Measurements from ENCODE around the gene MEFV.
"Not testable (repeated sequence)": the region's sequence is repeated elsewhere in the genome, so short reads cannot be mapped to it uniquely, and the experiment has no call there.

The MEFV gene, protein sequence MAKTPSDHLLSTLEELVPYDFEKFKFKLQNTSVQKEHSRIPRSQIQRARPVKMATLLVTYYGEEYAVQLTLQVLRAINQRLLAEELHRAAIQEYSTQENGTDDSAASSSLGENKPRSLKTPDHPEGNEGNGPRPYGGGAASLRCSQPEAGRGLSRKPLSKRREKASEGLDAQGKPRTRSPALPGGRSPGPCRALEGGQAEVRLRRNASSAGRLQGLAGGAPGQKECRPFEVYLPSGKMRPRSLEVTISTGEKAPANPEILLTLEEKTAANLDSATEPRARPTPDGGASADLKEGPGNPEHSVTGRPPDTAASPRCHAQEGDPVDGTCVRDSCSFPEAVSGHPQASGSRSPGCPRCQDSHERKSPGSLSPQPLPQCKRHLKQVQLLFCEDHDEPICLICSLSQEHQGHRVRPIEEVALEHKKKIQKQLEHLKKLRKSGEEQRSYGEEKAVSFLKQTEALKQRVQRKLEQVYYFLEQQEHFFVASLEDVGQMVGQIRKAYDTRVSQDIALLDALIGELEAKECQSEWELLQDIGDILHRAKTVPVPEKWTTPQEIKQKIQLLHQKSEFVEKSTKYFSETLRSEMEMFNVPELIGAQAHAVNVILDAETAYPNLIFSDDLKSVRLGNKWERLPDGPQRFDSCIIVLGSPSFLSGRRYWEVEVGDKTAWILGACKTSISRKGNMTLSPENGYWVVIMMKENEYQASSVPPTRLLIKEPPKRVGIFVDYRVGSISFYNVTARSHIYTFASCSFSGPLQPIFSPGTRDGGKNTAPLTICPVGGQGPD

DNA sequence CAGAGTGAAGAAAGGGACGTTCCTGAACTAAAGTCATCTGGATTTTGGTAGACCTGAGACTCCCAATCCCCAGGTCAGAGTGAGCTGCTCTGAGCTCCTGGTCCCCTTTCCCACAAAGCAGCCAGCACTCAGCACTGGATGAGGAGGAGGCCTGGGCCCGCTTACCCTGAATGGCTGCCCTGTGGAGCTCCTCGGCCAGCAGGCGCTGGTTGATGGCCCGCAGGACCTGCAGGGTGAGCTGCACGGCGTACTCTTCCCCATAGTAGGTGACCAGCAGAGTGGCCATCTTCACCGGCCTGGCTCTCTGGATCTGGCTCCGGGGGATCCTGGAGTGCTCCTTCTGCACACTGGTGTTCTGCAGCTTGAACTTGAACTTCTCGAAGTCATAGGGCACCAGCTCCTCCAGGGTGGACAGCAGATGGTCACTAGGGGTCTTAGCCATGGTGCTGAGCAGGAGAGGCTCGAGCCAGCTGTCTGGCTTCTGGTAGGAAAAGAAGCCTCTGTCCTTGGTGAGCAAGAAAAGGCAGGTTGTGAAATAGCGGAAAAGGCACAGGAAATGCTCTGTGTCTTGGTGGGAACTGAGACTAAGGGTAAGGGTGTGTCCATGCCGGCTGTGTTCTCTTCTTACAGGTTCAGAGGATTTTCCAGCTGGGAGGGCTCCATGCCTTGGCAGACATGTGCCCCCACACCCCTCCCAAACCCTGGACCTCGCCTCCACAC is at the start of gene MEFV:
Gene MEFV (minus strand): TSS at position 488 of the 720 bp plus-strand sequence. CDS start 46 bp downstream, at position 442.
- no peak for DNase-seq (ENCODE audit: low read depth)

DNA sequence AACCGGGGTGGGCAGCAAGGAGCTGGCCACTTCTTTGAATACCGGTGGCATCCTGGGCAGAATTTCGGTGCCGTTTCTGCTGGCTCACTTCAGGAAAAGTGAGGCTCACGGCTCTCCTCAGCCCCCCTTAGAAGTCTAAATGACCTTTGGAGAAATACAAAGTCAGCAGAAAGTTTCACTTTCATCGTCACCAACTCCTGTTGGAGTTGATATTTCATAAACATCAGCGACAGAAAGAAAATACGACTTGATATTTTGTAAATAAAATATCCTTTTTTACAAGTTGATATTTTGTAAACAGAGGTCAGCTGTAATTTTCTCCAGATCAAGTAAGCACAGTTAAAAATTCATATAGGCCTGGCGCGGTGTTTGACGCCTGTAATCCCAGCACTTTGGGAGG is 49.6 kb upstream of the MEFV start:
- no peak for DNase-seq (ENCODE audit: low read depth)

DNA sequence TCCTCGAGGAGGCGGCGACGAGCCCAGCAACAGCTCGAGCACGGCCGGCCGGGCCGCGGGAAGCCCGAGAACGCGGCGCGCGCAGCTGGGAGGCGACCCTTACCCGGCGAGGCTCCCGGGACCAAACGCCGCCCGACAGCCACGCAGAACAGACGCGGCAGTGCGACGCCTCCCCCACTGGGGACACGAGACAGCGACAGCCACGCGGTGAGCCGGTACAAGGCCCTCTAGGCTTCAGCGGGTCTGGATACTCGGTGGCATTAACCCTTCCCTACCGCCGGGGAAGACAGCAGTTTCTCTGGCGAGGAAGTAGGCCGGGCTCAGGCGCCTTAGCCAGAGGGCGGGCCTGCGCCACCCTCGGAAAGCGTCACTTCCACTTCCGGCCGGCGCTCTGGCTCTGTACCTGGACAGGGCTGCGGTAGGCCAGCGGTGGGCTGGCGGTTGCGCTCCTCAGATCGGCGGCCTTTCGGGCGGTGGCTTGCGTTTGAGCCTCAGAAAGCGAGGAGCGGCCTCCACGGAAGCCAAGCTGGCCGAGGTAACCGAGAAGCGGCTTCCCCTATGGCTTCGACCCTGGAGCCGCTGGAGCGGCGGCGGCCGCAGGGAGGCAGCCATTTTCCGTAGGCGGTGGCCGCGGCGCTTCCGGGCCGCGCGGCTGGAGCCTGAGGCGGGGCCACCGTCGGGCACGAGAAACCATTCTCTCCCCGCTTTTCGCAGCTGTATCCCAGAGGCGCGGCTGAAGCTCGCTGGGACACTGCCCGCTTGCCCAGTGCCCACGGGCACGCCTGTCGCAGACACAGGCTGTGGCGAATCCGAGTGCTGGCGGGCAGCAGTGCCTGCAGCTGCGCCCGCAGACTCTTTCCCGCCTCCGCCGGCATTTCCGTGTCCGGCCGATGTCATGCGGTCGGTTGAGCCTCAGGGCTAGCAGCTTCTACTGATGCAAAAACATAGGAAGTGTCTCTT is 49.0 kb upstream of the MEFV start, which contains the start of the genes TIGD7 and ZNF75A:
Gene TIGD7 (minus strand): TSS at position 322 of the 960 bp plus-strand sequence. CDS start 4,816 bp downstream, outside the sequence.
Gene ZNF75A (plus strand): TSS at position 389 of the 960 bp plus-strand sequence. CDS start 2,932 bp downstream, outside the sequence.
- peak; percentile 58 for DNase-seq (ENCODE audit: low read depth)

DNA sequence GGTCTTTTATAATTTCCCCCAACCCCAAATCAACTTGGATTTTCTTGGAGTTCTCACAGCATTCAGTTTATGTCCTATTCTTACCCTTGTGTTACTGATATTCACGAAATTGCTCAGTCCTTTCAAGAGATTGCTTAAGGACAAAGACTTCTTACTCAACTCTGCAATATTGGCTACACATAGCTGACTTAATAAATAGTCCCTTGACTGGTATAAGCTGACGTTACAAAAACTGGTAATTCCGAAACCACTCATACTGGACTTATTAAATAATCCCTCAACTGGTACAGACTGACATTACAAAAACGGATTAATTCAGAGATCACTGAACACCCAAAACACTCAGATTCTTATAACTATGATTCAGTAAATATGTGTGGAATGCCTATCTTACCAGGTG is 47.9 kb upstream of the MEFV start:
- DNase-seq (ENCODE audit: low read depth), result no peak

DNA sequence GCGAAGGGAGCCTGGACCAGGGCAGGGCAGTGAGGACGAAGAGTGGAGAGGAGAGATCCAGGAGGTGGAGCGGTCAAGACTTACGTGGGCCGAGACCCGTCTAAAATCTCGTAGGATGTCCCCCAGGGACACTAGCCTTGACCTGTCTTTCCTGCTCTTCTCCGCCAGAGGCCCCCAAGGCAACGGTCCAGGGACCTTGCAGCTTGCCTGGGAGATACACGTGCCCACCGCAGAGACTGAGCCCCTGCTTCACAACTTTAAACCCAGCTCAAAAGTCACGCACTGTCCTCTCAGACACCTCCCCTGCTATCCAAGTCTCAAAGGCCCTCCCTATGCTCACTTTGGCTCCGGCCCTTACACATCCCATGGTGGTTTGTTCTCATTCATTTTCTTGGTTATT is 39.4 kb upstream of the MEFV start:
- DNase-seq (ENCODE audit: low read depth), result no peak

DNA sequence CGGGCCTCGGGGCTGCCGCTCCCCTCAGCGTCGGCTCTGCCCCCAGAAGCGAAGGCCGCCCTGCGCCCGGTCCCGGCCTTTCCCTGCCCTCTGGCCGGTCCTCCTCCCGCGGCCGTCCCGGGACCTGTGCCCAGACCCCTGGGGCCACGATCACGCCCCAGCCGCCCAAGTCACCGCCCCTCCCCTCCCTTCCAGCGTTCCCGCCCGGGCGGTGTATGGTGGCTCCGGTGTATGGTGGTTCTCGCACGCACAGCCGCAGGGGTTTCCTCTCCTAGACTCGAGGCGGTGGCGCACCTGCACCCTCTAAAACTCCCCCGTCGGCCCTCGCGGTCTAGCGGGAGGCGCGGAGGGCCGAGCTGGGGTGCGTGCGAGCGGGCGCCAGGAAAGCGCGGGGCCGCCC is 38.8 kb upstream of the MEFV start:
- no peak for DNase-seq (ENCODE audit: low read depth)

DNA sequence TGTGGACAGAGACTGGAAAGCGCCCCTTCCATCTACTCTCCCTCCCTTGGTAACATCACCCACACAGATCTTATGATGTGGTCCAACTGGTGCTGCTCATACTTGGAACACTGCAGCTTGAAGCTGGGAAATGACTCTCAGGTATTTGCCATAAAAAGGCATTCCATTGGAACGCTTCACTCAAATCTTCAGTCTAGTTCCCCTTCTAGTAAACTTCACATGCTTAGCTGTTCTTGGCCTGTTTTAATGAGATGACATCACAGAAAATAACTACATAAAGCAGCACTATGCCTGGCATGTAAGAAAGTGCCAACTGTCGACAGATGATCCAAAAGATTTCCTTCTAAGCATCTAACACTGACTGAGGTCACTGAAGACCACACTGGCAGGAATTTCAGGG is 36.2 kb upstream of the MEFV start:
- no peak for DNase-seq (ENCODE audit: low read depth)

DNA sequence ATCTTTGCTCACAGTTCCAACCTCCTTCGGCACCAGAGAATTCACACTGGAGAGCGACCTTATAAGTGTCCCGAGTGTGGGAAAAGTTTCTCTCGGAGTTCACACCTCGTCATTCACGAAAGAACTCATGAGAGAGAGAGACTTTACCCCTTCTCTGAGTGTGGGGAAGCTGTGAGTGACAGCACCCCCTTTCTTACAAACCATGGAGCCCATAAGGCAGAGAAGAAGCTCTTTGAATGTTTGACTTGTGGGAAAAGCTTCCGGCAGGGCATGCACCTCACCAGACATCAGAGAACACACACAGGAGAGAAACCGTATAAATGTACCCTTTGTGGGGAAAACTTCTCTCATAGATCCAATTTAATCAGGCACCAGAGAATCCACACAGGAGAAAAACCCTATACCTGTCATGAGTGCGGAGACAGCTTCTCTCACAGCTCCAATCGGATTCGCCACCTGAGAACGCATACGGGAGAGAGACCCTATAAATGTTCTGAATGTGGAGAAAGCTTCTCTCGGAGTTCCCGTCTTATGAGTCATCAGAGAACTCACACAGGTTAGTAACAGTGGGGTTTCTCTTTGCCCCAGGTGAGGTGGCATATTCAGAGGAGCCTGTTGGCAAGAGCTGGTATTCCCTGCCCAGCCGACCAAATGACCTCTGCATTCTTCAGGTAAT is 33.7 kb upstream of the MEFV start:
- DNase-seq (ENCODE audit: low read depth), result no peak

DNA sequence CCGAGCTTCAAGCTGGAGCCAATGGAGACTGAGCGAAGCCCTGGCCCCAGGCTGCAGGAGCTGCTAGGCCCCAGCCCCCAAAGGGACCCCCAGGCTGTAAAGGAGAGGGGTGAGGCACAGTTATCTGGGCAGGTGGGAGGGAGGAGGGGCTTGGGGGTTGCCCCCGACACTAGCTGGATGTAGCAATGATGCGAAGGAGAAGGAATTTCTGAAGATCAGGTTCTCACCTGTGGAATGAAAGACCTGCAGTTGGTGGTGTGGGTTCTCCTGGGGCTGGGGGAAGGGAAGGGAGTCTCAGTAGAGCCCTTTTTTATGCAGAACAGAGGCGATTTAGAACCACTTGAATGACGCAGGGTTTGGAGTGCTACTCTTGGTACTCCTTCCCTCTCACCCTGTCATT is 28.7 kb upstream of the MEFV start:
- no peak for DNase-seq (ENCODE audit: low read depth)

DNA sequence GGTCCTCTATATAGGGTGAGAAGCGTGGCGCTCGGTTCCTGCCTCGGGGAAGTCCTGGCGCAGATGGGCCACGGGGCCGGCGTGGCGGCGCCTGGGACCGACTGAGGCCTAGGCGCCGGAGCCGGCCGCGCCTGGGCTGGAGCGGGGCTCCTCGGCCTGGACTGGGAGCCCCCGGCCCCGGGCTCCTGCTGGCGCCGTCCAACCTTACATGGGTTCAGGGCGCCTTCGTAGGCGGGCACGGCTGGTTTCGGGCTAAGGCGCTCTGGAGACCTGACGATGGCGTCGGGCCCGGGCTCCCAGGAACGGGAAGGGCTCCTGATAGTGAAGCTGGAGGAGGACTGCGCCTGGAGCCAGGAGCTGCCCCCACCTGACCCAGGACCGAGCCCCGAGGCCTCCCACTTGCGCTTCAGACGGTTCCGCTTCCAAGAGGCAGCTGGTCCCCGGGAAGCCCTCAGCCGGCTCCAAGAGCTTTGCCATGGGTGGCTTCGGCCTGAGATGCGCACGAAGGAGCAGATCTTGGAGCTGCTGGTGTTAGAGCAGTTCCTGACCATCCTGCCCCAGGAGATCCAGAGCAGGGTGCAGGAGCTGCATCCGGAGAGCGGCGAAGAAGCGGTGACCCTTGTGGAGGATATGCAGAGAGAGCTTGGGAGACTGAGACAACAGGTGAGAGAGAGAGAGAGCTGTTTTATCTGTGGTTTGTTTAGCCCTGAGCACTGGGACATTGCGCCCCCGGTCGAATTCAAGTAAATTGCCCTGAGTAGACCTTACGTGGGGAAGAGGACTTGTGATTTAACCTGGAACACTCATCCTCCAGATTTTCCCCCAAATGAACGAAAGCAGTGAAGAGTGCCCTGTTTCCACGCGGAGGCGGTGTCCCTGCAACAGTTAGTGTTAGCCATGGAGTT is 27.4 kb upstream of the MEFV start:
- no peak for DNase-seq (ENCODE audit: low read depth)

DNA sequence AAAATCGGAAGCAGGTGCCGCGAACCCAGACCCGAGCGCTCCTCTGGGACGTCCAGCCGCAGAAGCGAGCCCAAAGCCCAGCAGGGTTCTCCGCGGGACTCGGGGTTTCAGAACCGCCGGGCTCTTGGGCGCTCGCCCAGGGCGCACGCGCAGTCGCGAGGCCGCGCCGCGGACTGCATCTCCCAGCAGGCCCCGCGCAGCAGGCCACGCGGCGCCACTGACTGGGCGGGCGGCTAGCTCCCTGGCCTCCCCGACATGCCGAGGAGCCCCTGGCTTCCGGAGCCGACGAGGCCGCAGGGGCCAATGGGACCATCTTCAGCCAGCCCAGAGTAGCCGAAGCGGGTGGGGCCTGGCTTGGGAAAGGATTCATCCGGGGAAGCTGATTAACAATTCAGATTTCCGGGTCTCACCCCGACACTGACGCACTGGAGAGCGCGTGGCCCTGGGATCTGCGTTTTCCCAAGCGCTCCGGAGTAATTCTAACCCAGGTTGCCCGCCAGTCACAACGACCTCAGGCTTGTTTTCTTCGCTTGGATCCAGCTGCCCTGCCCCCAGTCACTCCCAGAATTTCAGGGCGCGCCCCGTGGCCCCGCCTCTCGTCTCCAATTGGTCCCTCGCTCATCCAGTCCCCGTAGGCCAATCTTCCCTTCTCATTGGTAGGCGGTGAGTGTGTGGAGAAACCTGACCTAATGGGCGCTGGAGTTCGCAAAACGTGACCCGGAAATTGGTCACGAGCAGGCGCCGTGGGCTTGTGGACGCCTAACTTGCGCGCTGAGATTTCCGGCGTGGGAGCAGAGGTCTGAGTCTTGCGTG is 26.5 kb upstream of the MEFV start, which contains the start of gene ZNF263:
Gene ZNF263 (plus strand): TSS at position 762 of the 813 bp plus-strand sequence. CDS start 328 bp downstream, outside the sequence.
- peak; percentile 89 for DNase-seq (ENCODE audit: low read depth)

DNA sequence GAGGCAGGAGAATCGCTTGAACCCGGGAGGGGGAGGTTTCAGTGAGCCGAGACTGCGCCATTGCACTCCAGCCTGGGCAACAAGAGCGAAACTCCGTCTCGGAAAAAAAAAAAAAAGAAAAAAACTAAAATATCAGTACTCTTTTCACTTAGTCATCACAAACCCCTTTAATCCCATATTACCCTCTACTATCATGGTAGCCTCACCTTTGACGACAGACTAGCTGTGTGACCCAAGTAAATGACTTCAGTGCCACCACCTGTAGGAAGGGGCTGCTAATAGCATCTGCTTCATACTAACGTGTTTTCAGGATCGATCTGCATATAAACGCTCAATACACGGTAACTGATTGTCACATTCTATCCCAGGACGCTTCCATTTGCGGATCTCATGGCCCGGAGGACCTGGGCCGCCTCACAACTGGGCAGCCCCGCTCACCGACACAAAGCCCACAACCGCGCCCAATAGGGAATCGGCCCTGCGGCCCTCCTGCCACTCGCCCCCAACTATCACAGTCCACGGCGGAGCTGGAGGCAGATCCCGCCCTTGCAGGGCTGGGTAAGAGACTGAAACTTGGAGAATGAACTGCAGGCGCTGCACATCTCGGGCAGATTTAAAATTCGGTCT is 25.8 kb upstream of the MEFV start:
- no peak for DNase-seq (ENCODE audit: low read depth)

DNA sequence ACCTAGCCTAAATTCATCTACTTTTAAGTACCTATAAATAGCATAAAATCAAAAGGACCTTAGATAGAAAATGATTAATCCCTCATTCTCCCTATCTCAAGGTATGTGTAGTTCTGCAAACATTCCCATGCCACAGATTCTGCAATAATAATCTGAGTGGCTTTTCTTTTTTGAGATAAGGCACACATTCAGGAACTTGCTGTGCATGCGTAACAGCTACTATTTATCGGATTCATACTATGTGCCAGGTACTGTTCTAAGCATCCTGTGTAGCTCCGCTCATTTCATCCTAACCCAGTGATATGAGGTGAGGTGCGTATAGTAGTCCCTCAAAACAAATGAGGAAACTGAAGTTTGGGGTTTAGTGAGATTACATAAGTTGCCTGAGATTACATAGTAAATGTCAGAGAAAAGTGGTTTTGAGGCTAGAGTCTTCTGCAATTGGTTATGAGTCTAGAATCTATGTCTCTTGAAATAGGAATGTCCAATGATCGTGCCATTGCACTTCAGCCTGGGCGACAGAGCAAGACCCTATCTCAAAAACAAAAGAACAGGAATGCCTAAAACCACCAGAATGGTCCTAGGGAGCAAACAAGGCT is 24.9 kb upstream of the MEFV start:
- DNase-seq (ENCODE audit: low read depth), result no peak

DNA sequence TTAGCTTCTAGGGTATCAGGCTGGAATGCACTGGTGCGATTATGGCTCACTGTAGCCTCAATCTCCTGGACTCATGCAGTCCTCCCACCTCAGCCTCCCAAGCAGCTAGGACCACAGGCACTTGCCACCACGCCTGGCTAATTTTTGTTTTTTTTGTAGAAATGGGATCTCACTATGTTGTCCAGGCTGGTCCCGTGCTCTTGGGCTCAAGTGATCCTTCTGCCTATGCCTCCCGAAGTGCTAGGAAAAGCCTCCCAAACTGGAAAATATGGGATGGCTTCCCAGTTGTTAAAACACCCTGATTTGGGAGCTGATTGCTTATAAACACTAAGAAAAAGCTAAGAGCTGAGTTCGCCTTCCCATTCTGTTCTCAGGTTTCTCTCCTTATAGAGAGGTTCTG is 20.2 kb upstream of the MEFV start:
- no peak for DNase-seq (ENCODE audit: low read depth)

DNA sequence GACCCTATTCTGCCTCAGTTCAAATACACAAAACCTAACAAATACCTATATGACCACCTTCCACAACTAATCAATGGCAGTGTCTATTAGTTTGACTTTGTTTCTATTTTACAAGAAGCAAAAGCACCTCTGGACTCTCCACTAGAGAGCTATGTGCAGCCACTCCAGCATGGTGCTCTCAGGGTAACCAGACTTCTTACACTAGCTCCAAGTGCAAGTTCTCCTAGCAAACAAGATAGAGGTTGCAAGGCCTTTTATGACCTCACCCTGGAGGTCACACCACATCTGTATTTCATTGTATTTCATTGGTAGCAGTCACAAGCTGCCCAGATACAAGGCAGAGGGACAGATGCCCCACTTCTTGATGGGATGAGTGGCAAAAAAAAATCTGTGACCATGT is 18.5 kb upstream of the MEFV start:
- DNase-seq (ENCODE audit: low read depth), result no peak

DNA sequence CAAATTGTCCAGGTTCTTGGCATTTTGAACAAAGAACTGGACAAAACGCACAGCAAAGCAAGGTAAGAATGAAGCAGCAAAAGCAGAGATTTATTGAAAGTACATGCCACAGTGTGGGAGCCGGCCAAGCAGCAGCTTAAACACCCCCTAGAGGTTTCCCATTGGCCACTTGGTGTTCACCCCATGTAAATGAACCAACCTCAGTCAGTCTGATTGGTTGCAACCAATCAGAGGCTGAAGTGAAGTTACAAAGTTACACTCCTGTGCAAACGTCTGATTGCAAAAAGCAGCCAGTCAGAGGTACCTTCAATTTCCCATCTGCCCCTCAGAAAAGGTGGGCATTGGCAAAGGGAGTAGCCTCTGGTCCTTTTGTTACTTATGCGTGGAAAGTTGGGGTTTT is 18.1 kb upstream of the MEFV start:
- no peak for DNase-seq (ENCODE audit: low read depth)

DNA sequence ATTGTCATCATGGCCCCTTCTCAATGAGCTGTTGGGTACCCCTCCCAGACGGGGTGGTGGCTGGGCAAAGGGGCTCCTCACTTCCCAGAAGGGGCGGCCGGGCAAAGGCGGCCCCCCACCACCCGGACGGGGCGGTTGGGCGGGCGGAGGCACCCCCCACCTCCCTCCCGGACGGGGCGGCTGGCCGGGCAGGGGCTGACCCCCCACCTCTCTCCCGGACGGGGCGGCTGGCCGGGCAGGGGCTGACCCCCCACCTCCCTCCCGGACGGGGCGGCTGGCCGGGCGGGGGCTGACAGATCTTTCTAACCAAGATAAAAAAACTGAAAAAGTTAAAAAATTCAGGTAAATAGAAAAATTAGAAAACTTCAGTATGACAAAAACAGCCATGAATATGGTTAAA is 14.8 kb upstream of the MEFV start:
- DNase-seq (ENCODE audit: low read depth), result not testable (repeated sequence)

DNA sequence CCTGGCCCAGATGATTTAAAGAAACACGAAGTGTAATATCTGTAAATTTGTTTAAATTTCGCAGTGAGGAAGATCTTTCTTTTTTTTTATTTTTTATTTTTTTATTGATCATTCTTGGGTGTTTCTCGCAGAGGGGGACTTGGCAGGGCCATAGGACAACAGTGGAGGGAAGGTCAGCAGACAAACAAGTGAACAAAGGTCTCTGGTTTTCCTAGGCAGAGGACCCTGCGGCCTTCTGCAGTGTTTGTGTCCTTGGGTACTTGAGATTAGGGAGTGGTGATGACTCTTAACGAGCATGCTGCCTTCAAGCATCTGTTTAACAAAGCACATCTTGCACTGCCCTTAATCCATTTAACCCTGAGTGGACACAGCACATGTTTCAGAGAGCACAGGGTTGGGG is 14.3 kb upstream of the MEFV start:
- not testable (repeated sequence) for DNase-seq (ENCODE audit: low read depth)

Measured in stimulated activated CD8-positive, alpha-beta memory T cell treated with anti-CD3 and anti-CD28 coated beads, Interleukin-12 subunit alpha, Interleukin-12 subunit beta, amount 100 ng/mL, for 1 hour (primary cell).